Neural cell (in vitro differentiated cells): ENCODE results near the gene DRICH1.
A peak's percentile ranks its signal among the peaks of the same experiment; 100 is the strongest.

Experiments used
- CTCF ChIP-seq: fragments of 450-650 bp; IDR thresholded peaks from 2 replicates; pipeline ENCODE4 v1.5.1; 2014; ENCODE audit warnings: antibody characterized with exemption, mild to moderate bottlenecking, moderate library complexity; ENCODE audit not compliant: poor library complexity, severe bottlenecking
- EP300 ChIP-seq: fragments of 450-650 bp; conservative IDR thresholded peaks from 2 replicates; pipeline ENCODE4 v1.6.1; 2014; ENCODE audit warnings: antibody characterized with exemption, mild to moderate bottlenecking, moderate library complexity; ENCODE audit not compliant: poor library complexity, severe bottlenecking
- EZH2 ChIP-seq: fragments of 200-600, 300-800 bp; shearing (Covaris generic), sonication (generic); IDR thresholded peaks from 2 replicates; pipeline ENCODE4 v1.6.1; 2014; ENCODE audit warnings: antibody characterized with exemption, low read length, borderline replicate concordance, mild to moderate bottlenecking; ENCODE audit not compliant: insufficient read depth, poor library complexity, severe bottlenecking
- MXI1 ChIP-seq: fragments of 450-650 bp; conservative IDR thresholded peaks from 2 replicates; pipeline ENCODE4 v1.6.1; 2014; ENCODE audit warnings: antibody characterized with exemption, mild to moderate bottlenecking; ENCODE audit not compliant: poor library complexity, severe bottlenecking
- POLR2AphosphoS5 ChIP-seq: IDR thresholded peaks from 2 replicates; pipeline ENCODE4 v1.6.1; 2012
- RAD21 ChIP-seq: fragments of 450-650 bp; conservative IDR thresholded peaks from 2 replicates; pipeline ENCODE4 v1.6.1; 2014; ENCODE audit warnings: antibody characterized with exemption, mild to moderate bottlenecking, moderate library complexity
- REST ChIP-seq: IDR thresholded peaks from 2 replicates; pipeline ENCODE4 v1.6.1; 2012; ENCODE audit warnings: borderline replicate concordance
- SMC3 ChIP-seq: fragments of 450-650 bp; conservative IDR thresholded peaks from 2 replicates; pipeline ENCODE4 v1.6.1; 2014; ENCODE audit warnings: antibody characterized with exemption, mild to moderate bottlenecking, moderate library complexity; ENCODE audit not compliant: poor library complexity
- TAF1 ChIP-seq: IDR thresholded peaks from 2 replicates; pipeline ENCODE4 v1.6.1; 2012; ENCODE audit warnings: low read depth

GRCh38 chr22:23580576-23581259, 51.4 kb downstream of the DRICH1 start:
- TF ChIP-seq EZH2 (no peak), CTCF (no peak), POLR2AphosphoS5 (peak; percentile 73), REST (no peak), EP300 (peak; percentile 36), SMC3 (no peak), TAF1 (no peak), MXI1 (no peak), RAD21 (no peak)
